Endothelial cell of umbilical vein (primary cell): Measurements from ENCODE around the gene TXN. TPM values are rescaled to one million over a fixed set of nuclear protein-coding genes. Genes with fewer than 3 reads are reported as not detected.

Experiments used
- BruUV-seq: library from RNA; stranded (reverse); fragments of 400-500 nt; replicated peaks from 2 replicates; lab custom pipeline; 2021; lab: Mats Ljungman, UMichigan
- CTCF ChIA-PET: fragments of 300-600, 350-600 bp; sonication (Branson Sonifier 250); formaldehyde crosslinking; loops from one replicate; lab custom pipeline; 2021; ENCODE audit warnings: antibody characterized with exemption, inconsistent platforms; lab: Charles Lee
- POLR2A ChIA-PET: fragments of 300-600, 350-600 bp; sonication (Branson Sonifier 250); formaldehyde crosslinking; loops from one replicate; lab custom pipeline; 2021; ENCODE audit warnings: antibody characterized with exemption, inconsistent platforms; lab: Charles Lee
- DNase-seq: peaks from one replicate; pipeline ENCODE4 v3.0.0-alpha.2; 2011; ENCODE audit warnings: low read depth, low spot score
- FAIRE-seq: peaks from 2 replicates; lab custom pipeline; 2011; peaks lifted over from hg19 to GRCh38; lab: Jason Lieb, UNC
- H2AFZ ChIP-seq: 2 replicates; pipeline ENCODE4 v1.6.0; 2012; ENCODE audit warnings: low read depth, low read length, control low read depth, inconsistent platforms
- H3K27ac ChIP-seq: 2 replicates; pipeline ENCODE4 v1.5.1; 2011; ENCODE audit warnings: low read depth, mild to moderate bottlenecking, control low read depth, low read length, moderate library complexity; ENCODE audit not compliant: insufficient read depth
- H3K27me3 ChIP-seq, 2 experiments: 2 replicates each; pipeline versions ENCODE4 v1.6.0 to v1.6.1; 2011; ENCODE audit warnings: low read length in 2 of 2, mixed read lengths in 1 of 2; ENCODE audit not compliant: control insufficient read depth in 2 of 2, insufficient read depth in 2 of 2
- H3K36me3 ChIP-seq, 2 experiments: 2 replicates in 1 of 2; 3 replicates in 1 of 2; pipeline ENCODE4 v1.5.1; 2011; ENCODE audit warnings: low read length in 2 of 2, mild to moderate bottlenecking in 1 of 2, moderate library complexity in 1 of 2; ENCODE audit not compliant: control insufficient read depth in 2 of 2, insufficient read depth in 2 of 2; ENCODE audit errors: extremely low read depth in 1 of 2
- H3K4me1 ChIP-seq: 3 replicates; pipeline ENCODE4 v1.5.1; 2011; ENCODE audit warnings: mild to moderate bottlenecking, low read length; ENCODE audit not compliant: control insufficient read depth, insufficient read depth; ENCODE audit errors: extremely low read depth
- H3K4me2 ChIP-seq: 2 replicates; pipeline ENCODE4 v1.6.1; 2011; ENCODE audit warnings: low read length, control low read depth, mixed read lengths; ENCODE audit not compliant: insufficient read depth
- H3K4me3 ChIP-seq, 3 experiments: fragments of 200-600 bp in 1 of 3; sonication (generic), shearing (Covaris generic) in 1 of 3; replicated peaks in 1 of 3; 2 replicates each; pipeline ENCODE4 v1.5.1; 2011 to 2016; ENCODE audit warnings: control low read depth in 3 of 3, low read length in 3 of 3, mild to moderate bottlenecking in 2 of 3, inconsistent platforms in 1 of 3, low read depth in 1 of 3, moderate library complexity in 1 of 3; ENCODE audit not compliant: insufficient read depth in 1 of 3
- H3K79me2 ChIP-seq: 2 replicates; pipeline ENCODE4 v1.6.0; 2012; ENCODE audit warnings: low read length, inconsistent platforms; ENCODE audit not compliant: control insufficient read depth, insufficient read depth
- H3K9ac ChIP-seq: replicated peaks from 2 replicates; pipeline ENCODE3; 2011; ENCODE audit warnings: low read length, control low read depth; ENCODE audit not compliant: insufficient read depth; ENCODE audit errors: extremely low read depth
- H3K9me1 ChIP-seq: replicated peaks from 3 replicates; pipeline ENCODE4 v1.6.0; 2011; ENCODE audit warnings: mild to moderate bottlenecking, low read length; ENCODE audit not compliant: control insufficient read depth, insufficient read depth; ENCODE audit errors: extremely low read depth
- H3K9me3 ChIP-seq: replicated peaks from 2 replicates; pipeline ENCODE4 v1.5.1; 2012; ENCODE audit warnings: low read length, inconsistent platforms; ENCODE audit not compliant: control insufficient read depth, insufficient read depth
- H4K20me1 ChIP-seq: replicated peaks from 2 replicates; pipeline ENCODE3; 2011; ENCODE audit warnings: mild to moderate bottlenecking, low read length; ENCODE audit not compliant: control insufficient read depth, insufficient read depth; ENCODE audit errors: extremely low read depth
- EZH2 ChIP-seq: IDR thresholded peaks from 2 replicates; pipeline ENCODE4 v1.6.1; 2012; ENCODE audit warnings: borderline replicate concordance, low read depth, mild to moderate bottlenecking, moderate library complexity, low read length, inconsistent platforms; ENCODE audit not compliant: severe bottlenecking
- FOS ChIP-seq: IDR thresholded peaks from 2 replicates; pipeline ENCODE4 v1.6.1; 2011; ENCODE audit warnings: mild to moderate bottlenecking, low read length, moderate library complexity, borderline replicate concordance; ENCODE audit not compliant: insufficient read depth
- GATA2 ChIP-seq: IDR thresholded peaks from 2 replicates; pipeline ENCODE4 v1.7.0; 2011; ENCODE audit warnings: low read depth, mild to moderate bottlenecking, moderate library complexity, mixed read lengths, low read length; ENCODE audit not compliant: insufficient read length, insufficient read depth
- JUN ChIP-seq: IDR thresholded peaks from 2 replicates; pipeline ENCODE4 v1.6.1; 2011; ENCODE audit warnings: borderline replicate concordance, low read depth; ENCODE audit not compliant: insufficient read length, insufficient read depth
- MAX ChIP-seq: IDR thresholded peaks from 2 replicates; pipeline ENCODE4 v1.6.1; 2011; ENCODE audit not compliant: insufficient read depth, insufficient read length
- MYC ChIP-seq: IDR thresholded peaks from one replicate; pipeline ENCODE4 v1.6.1; 2011; ENCODE audit warnings: mild to moderate bottlenecking, low read depth, low read length
- POLR2A ChIP-seq: IDR thresholded peaks from 2 replicates; pipeline ENCODE4 v1.6.1; 2012; ENCODE audit warnings: low read depth, mild to moderate bottlenecking, control low read depth, low read length
- POLR2AphosphoS5 ChIP-seq: IDR thresholded peaks from 2 replicates; pipeline ENCODE4 v1.6.1; 2012; ENCODE audit warnings: low read depth, mild to moderate bottlenecking, control low read depth, low read length, moderate library complexity; ENCODE audit not compliant: insufficient read depth
- dilution Hi-C: fragments of 300-500 bp; cut with MboI; formaldehyde crosslinking; loops from one replicate; pipeline ENCODE4 v1.15.0; 2019; ENCODE audit warnings: low sequenced_read_pairs; ENCODE audit not compliant: extremely low pct_ligation_motif_present
- intact Hi-C: fragments of 100-400 bp; cut with micrococcal nuclease; formaldehyde crosslinking; loops from one replicate; pipeline ENCODE4 v1.10.0; 2022
- polyA plus RNA-seq, 4 experiments: library from polyadenylated mRNA; depleted of rRNA in 3 of 4; stranded (reverse) in 3 of 4; unstranded in 1 of 4; fragments of >200 nt; gene quantifications; 2 replicates each; pipeline versions ENCODE4 v1.2.1 to v1.2.3, GENCODE V29; 2011 to 2012; ENCODE audit warnings: missing spikeins in 1 of 4
- total RNA-seq: library from RNA; stranded (reverse); gene quantifications from 2 replicates; pipeline ENCODE4 v1.2.3, GENCODE V29; 2021
- TF ChIP-seq, protein P1 (sequence below), 2 donors: IDR thresholded peaks; 1 replicate in 1 of 2; 2 replicates in 1 of 2; pipeline ENCODE4 v1.5.1; 2011; ENCODE audit warnings: low read length in 2 of 2, mild to moderate bottlenecking in 2 of 2, moderate library complexity in 2 of 2, control low read depth in 1 of 2, inconsistent platforms in 1 of 2, low read depth in 1 of 2; ENCODE audit not compliant: insufficient read depth in 1 of 2; ENCODE audit errors: extremely low read depth in 1 of 2

The TXN gene
- total and polyA plus RNA-seq, 2 donors (not counting 3 experiments of a cell fraction or from before 2014, with no cell fraction given): 280 to 373 TPM

DNA sequence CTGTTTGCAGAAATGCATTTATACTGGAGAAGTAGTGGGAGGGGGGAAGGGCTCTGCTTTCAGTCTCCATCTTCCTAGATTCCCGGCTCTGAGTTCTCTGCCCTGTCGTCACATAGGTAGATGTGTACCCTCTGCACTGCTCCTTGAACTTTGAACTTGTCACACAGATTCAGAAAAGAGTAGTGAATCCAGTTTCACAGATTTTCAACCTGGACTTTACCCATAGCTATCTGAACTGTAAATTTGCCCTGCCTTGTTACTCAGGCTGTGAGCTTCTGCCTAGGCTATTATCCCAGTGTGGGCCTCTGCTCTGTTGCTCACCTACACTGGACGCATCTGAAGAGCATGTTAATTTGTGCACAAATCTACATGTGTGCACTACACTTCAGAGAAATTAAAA, 35.5 kb downstream of the TXN start:
- CTCF ChIA-PET: interaction anchor here (2.2 to 8.9 kb wide), 3 partner anchors 19 to 646 kb away, joined by 10 to 155 read pairs (median 79); no protein-coding TSS in a partner anchor
- no peak for DNase-seq
- no peaks in the 10 kb centered on the region for H4K20me1 ChIP-seq
- no peaks in the 10 kb centered on the region for H3K4me1 ChIP-seq
- peaks cover 2 to 6% of the 10 kb centered on the region in 2 experiments for H3K27me3 ChIP-seq
- intact Hi-C loops: no loop called here
- BruUV-seq: no TSS peak
- no peak overlapping the region for H3K4me2 ChIP-seq
- no peaks in the 10 kb centered on the region for H3K9me1 ChIP-seq
- FAIRE-seq: no peak
- no peak overlapping the region for H2AFZ ChIP-seq
- POLR2A ChIA-PET: no interaction called here
- no peak overlapping the region for H3K9ac ChIP-seq
- no peaks in the 10 kb centered on the region for H3K36me3 ChIP-seq
- no peaks in the 10 kb centered on the region for H3K9me3 ChIP-seq
- TF ChIP-seq EZH2 (no peak), GATA2 (no peak), JUN (no peak), MYC (no peak), POLR2AphosphoS5 (no peak), FOS (no peak), POLR2A (no peak), MAX (no peak)
- TF ChIP-seq, protein P1, sequence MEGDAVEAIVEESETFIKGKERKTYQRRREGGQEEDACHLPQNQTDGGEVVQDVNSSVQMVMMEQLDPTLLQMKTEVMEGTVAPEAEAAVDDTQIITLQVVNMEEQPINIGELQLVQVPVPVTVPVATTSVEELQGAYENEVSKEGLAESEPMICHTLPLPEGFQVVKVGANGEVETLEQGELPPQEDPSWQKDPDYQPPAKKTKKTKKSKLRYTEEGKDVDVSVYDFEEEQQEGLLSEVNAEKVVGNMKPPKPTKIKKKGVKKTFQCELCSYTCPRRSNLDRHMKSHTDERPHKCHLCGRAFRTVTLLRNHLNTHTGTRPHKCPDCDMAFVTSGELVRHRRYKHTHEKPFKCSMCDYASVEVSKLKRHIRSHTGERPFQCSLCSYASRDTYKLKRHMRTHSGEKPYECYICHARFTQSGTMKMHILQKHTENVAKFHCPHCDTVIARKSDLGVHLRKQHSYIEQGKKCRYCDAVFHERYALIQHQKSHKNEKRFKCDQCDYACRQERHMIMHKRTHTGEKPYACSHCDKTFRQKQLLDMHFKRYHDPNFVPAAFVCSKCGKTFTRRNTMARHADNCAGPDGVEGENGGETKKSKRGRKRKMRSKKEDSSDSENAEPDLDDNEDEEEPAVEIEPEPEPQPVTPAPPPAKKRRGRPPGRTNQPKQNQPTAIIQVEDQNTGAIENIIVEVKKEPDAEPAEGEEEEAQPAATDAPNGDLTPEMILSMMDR (IDR thresholded peaks at IDR 0.05; ENCODE audit: extremely low read depth in 1 of 2, insufficient read depth in 1 of 2, low read depth in 1 of 2, low read length in 2 of 2): no peak
- no peak overlapping the region for H3K4me3 ChIP-seq
- dilution Hi-C loops: no loop called here
- no peak overlapping the region for H3K27ac ChIP-seq
- H3K79me2 ChIP-seq: no peaks in the 10 kb centered on the region
